DMS 273 (cell line): ENCODE measurements around the gene TRMT10B.
"Not testable (repeated sequence)": the region's sequence is repeated elsewhere in the genome, so short reads cannot be mapped to it uniquely, and the experiment has no call there.

Experiments used
- DNase-seq: peaks from one replicate; lab custom pipeline; 2025; ENCODE audit not compliant: unreplicated experiment; lab: John Stamatoyannopoulos, UW

The TRMT10B gene

GRCh38 chr9:37800631-37801286, 47.2 kb downstream of the TRMT10B start, which contains the start of gene DCAF10:
Gene DCAF10, plus strand, starts transcription at chr9:37800797. Its CDS starts 70 bp downstream, at chr9:37800867.
- DNase-seq: peak; percentile 94

GRCh38 chr9:37801287-37801850, 47.8 kb downstream of the TRMT10B start:
- DNase-seq: peak; percentile 69

GRCh38 chr9:37801959-37802711, 48.5 kb downstream of the TRMT10B start:
- DNase-seq: no peak

- no peak for DNase-seq
Measured at GRCh38 chr9:37806271-37806670, 52.7 kb downstream of the TRMT10B start.

- not testable (repeated sequence) for DNase-seq
Measured at GRCh38 chr9:37809676-37810075, 56.1 kb downstream of the TRMT10B start.

- no peak for DNase-seq
Measured at GRCh38 chr9:37811906-37812476, 58.4 kb downstream of the TRMT10B start.

- no peak for DNase-seq
Measured at GRCh38 chr9:37812773-37813379, 59.3 kb downstream of the TRMT10B start.

- DNase-seq: no peak
Measured at GRCh38 chr9:37818849-37819248, 65.2 kb downstream of the TRMT10B start.

- no peak for DNase-seq
Measured at GRCh38 chr9:37820142-37820541, 66.5 kb downstream of the TRMT10B start.

- not testable (repeated sequence) for DNase-seq
Measured at GRCh38 chr9:37825174-37825573, 71.6 kb downstream of the TRMT10B start.

GRCh38 chr9:37827483-37828165, 74.0 kb downstream of the TRMT10B start:
- no peak for DNase-seq
